ENCODE data around the gene VASH1. TPM values are rescaled to one million over a fixed set of nuclear protein-coding genes. Genes with fewer than 3 reads are reported as not detected.

Gene VASH1
- total and polyA plus RNA-seq, 2 experiments from 2014 or later, result 0.78 to 2.8 TPM

GRCh38 chr14:76724651-76725550, 36.4 kb upstream of the VASH1 start (continued):
- TF ChIP-seq NANOG (IDR thresholded peaks at IDR 0.05; ENCODE audit: borderline replicate concordance) (no peak), POLR2AphosphoS5 (IDR thresholded peaks at IDR 0.05; ENCODE audit: low read depth) (no peak), EZH2phosphoT487 (IDR thresholded peaks at IDR 0.05; ENCODE audit: unreplicated experiment) (no peak), EZH2 (IDR thresholded peaks at IDR 0.05; ENCODE audit: low read depth, unreplicated experiment) (no peak), ZNF114 (CRISPR knock-in tag; IDR thresholded peaks at IDR 0.05) (no peak), ZNF331 (CRISPR knock-in tag; IDR thresholded peaks at IDR 0.05; ENCODE audit: low read depth) (no peak), JUNB (IDR thresholded peaks at IDR 0.05; ENCODE audit: unreplicated experiment) (no peak), STAT1 (IDR thresholded peaks at IDR 0.05; ENCODE audit: unreplicated experiment) (no peak), CREB1 (CRISPR knock-in tag; IDR thresholded peaks at IDR 0.05; ENCODE audit: low read depth) (no peak)
- TF ChIP-seq, protein P1, sequence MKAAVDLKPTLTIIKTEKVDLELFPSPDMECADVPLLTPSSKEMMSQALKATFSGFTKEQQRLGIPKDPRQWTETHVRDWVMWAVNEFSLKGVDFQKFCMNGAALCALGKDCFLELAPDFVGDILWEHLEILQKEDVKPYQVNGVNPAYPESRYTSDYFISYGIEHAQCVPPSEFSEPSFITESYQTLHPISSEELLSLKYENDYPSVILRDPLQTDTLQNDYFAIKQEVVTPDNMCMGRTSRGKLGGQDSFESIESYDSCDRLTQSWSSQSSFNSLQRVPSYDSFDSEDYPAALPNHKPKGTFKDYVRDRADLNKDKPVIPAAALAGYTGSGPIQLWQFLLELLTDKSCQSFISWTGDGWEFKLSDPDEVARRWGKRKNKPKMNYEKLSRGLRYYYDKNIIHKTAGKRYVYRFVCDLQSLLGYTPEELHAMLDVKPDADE (IDR thresholded peaks at IDR 0.05), result no peak
- TF ChIP-seq, protein P2, sequence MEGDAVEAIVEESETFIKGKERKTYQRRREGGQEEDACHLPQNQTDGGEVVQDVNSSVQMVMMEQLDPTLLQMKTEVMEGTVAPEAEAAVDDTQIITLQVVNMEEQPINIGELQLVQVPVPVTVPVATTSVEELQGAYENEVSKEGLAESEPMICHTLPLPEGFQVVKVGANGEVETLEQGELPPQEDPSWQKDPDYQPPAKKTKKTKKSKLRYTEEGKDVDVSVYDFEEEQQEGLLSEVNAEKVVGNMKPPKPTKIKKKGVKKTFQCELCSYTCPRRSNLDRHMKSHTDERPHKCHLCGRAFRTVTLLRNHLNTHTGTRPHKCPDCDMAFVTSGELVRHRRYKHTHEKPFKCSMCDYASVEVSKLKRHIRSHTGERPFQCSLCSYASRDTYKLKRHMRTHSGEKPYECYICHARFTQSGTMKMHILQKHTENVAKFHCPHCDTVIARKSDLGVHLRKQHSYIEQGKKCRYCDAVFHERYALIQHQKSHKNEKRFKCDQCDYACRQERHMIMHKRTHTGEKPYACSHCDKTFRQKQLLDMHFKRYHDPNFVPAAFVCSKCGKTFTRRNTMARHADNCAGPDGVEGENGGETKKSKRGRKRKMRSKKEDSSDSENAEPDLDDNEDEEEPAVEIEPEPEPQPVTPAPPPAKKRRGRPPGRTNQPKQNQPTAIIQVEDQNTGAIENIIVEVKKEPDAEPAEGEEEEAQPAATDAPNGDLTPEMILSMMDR (conservative IDR thresholded peaks at IDR 0.05; ENCODE audit: low read depth in 2 of 2), result no peak
- TF ChIP-seq, protein P3, sequence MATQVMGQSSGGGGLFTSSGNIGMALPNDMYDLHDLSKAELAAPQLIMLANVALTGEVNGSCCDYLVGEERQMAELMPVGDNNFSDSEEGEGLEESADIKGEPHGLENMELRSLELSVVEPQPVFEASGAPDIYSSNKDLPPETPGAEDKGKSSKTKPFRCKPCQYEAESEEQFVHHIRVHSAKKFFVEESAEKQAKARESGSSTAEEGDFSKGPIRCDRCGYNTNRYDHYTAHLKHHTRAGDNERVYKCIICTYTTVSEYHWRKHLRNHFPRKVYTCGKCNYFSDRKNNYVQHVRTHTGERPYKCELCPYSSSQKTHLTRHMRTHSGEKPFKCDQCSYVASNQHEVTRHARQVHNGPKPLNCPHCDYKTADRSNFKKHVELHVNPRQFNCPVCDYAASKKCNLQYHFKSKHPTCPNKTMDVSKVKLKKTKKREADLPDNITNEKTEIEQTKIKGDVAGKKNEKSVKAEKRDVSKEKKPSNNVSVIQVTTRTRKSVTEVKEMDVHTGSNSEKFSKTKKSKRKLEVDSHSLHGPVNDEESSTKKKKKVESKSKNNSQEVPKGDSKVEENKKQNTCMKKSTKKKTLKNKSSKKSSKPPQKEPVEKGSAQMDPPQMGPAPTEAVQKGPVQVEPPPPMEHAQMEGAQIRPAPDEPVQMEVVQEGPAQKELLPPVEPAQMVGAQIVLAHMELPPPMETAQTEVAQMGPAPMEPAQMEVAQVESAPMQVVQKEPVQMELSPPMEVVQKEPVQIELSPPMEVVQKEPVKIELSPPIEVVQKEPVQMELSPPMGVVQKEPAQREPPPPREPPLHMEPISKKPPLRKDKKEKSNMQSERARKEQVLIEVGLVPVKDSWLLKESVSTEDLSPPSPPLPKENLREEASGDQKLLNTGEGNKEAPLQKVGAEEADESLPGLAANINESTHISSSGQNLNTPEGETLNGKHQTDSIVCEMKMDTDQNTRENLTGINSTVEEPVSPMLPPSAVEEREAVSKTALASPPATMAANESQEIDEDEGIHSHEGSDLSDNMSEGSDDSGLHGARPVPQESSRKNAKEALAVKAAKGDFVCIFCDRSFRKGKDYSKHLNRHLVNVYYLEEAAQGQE (IDR thresholded peaks at IDR 0.05; ENCODE audit: unreplicated experiment), result no peak
